HCT116 (cell line): ENCODE measurements around the gene RPL28. TPM values are rescaled to one million over a fixed set of nuclear protein-coding genes. Genes with fewer than 3 reads are reported as not detected.

Source experiments
- ATAC-seq: fragments of 200-7000 bp; cut with Tn5 transposase; 2 replicates; pipeline ENCODE4 v1.9.1; 2020; ENCODE audit warnings: mild to moderate bottlenecking, moderate library complexity
- BruUV-seq: library from RNA; stranded (reverse); fragments of 400-500 nt; replicated peaks from 2 replicates; lab custom pipeline; 2021; lab: Mats Ljungman, UMichigan
- CTCF ChIA-PET: fragments of 300-600 bp; sonication (Branson Sonifier 250); formaldehyde crosslinking; loops from one replicate; lab custom pipeline; 2021; ENCODE audit warnings: antibody characterized with exemption; lab: Charles Lee
- POLR2A ChIA-PET: fragments of 300-600, 350-600 bp; sonication (Branson Sonifier 250); formaldehyde crosslinking; loops from one replicate; lab custom pipeline; 2021; ENCODE audit warnings: antibody characterized with exemption; lab: Charles Lee
- RAD21 ChIA-PET, 2 experiments: fragments of 300-600 bp; sonication (Branson Sonifier 250); formaldehyde crosslinking; loops; one replicate each; lab custom pipeline; 2023; ENCODE audit warnings: low total read pairs in 2 of 2; ENCODE audit not compliant: uncharacterized antibody in 2 of 2, unreplicated experiment in 2 of 2, low non-redundant PET in 1 of 2; lab: Charles Lee
- DNase-seq: peaks from one replicate; pipeline ENCODE4 v3.0.0-alpha.2; 2010; ENCODE audit warnings: low read depth, low spot score
- H2AFZ ChIP-seq: fragments of 200-600 bp; shearing (Covaris generic), sonication (generic); 2 replicates; pipeline ENCODE4 v1.6.1; 2017; ENCODE audit warnings: low read depth, mixed run types, mixed read lengths, antibody characterized with exemption, low read length; ENCODE audit not compliant: poor library complexity, severe bottlenecking
- H3K27ac ChIP-seq: 2 replicates; pipeline ENCODE4 v1.5.1; 2012; ENCODE audit warnings: low read depth, low read length
- H3K27me3 ChIP-seq: fragments of 200-600 bp; sonication (generic); 2 replicates; pipeline ENCODE4 v1.6.1; 2016; ENCODE audit warnings: mixed run types, low read length, mixed read lengths; ENCODE audit not compliant: insufficient read depth
- H3K36me3 ChIP-seq, 2 experiments: fragments of 200-500 bp in 1 of 2; fragments of 200-600 bp in 1 of 2; sonication (Bioruptor generic) in 1 of 2; sonication (generic) in 1 of 2; 2 replicates each; pipeline versions ENCODE4 v1.5.1 to v1.6.1; 2014 to 2016; ENCODE audit warnings: low read length in 2 of 2, inconsistent platforms in 1 of 2, mixed read lengths in 1 of 2, mixed run types in 1 of 2; ENCODE audit not compliant: insufficient read depth in 2 of 2, control insufficient read depth in 1 of 2
- H3K4me1 ChIP-seq, 2 experiments: fragments of 200-600 bp in 1 of 2; sonication (generic) in 1 of 2; 2 replicates each; pipeline versions ENCODE4 v1.5.1 to v1.6.1; 2012 to 2017; ENCODE audit warnings: low read length in 2 of 2, inconsistent platforms in 1 of 2, mild to moderate bottlenecking in 1 of 2, mixed read lengths in 1 of 2, mixed run types in 1 of 2, moderate library complexity in 1 of 2; ENCODE audit not compliant: insufficient read depth in 2 of 2, control insufficient read depth in 1 of 2
- H3K4me2 ChIP-seq: fragments of 200-600 bp; sonication (generic); 2 replicates; pipeline ENCODE4 v1.6.1; 2017; ENCODE audit warnings: mixed run types, low read length, mixed read lengths
- H3K4me3 ChIP-seq, 2 experiments: fragments of 200-600 bp in 1 of 2; sonication (generic) in 1 of 2; replicated peaks in 1 of 2; 2 replicates each; pipeline ENCODE4 v1.5.1; 2011 to 2016; ENCODE audit warnings: low read length in 2 of 2, control low read depth in 1 of 2, low read depth in 1 of 2, mild to moderate bottlenecking in 1 of 2, mixed read lengths in 1 of 2, mixed run types in 1 of 2
- H3K79me2 ChIP-seq: fragments of 200-600 bp; sonication (generic); 2 replicates; pipeline ENCODE4 v1.6.1; 2017; ENCODE audit warnings: mild to moderate bottlenecking, mixed run types, low read length, moderate library complexity, mixed read lengths; ENCODE audit not compliant: insufficient read depth
- H3K9ac ChIP-seq: fragments of 200-600 bp; sonication (generic); 2 replicates; pipeline ENCODE4 v1.6.1; 2016; ENCODE audit warnings: low read length, mixed read lengths
- H3K9me2 ChIP-seq: fragments of 200-600 bp; sonication (generic), shearing (Covaris generic); 2 replicates; pipeline ENCODE4 v1.6.1; 2017; ENCODE audit warnings: mixed run types, mild to moderate bottlenecking, moderate library complexity; ENCODE audit not compliant: insufficient read depth
- H3K9me3 ChIP-seq, 2 experiments: fragments of 200-500 bp in 1 of 2; fragments of 200-600 bp in 1 of 2; sonication (Bioruptor generic) in 1 of 2; sonication (generic) in 1 of 2; 2 replicates each; pipeline ENCODE4 v1.6.1; 2014 to 2017; ENCODE audit warnings: low read length in 2 of 2, mixed read lengths in 2 of 2, inconsistent platforms in 1 of 2, low read depth in 1 of 2, mild to moderate bottlenecking in 1 of 2, mixed run types in 1 of 2, moderate library complexity in 1 of 2; ENCODE audit not compliant: control insufficient read depth in 1 of 2, insufficient read depth in 1 of 2
- H4K20me1 ChIP-seq: fragments of 200-600 bp; sonication (generic), shearing (Covaris generic); 2 replicates; pipeline ENCODE4 v1.6.1; 2017; ENCODE audit warnings: mixed run types, mild to moderate bottlenecking, moderate library complexity; ENCODE audit not compliant: insufficient read depth
- CBX3 ChIP-seq: IDR thresholded peaks from 2 replicates; pipeline ENCODE4 v1.6.1; 2012; ENCODE audit warnings: low read depth
- CEBPB ChIP-seq: IDR thresholded peaks from 2 replicates; pipeline ENCODE4 v1.6.1; 2012; ENCODE audit warnings: low read depth
- EGR1 ChIP-seq: IDR thresholded peaks from 2 replicates; pipeline ENCODE4 v1.6.1; 2012; ENCODE audit warnings: low read depth
- JUND ChIP-seq: IDR thresholded peaks from 2 replicates; pipeline ENCODE4 v1.6.1; 2012
- POLR2A ChIP-seq: IDR thresholded peaks from 2 replicates; pipeline ENCODE4 v1.7.0; 2011; ENCODE audit warnings: borderline replicate concordance; ENCODE audit not compliant: insufficient read depth, insufficient read length; ENCODE audit errors: extremely low read depth
- POLR2AphosphoS5 ChIP-seq: IDR thresholded peaks from 2 replicates; pipeline ENCODE4 v1.6.1; 2011; ENCODE audit warnings: mild to moderate bottlenecking, low read depth, low read length, moderate library complexity
- REST ChIP-seq: IDR thresholded peaks from 2 replicates; pipeline ENCODE4 v1.6.1; 2012; ENCODE audit warnings: low read depth
- ZNF274 ChIP-seq: fragments of 200-500 bp; sonication (Bioruptor generic); IDR thresholded peaks from 2 replicates; pipeline ENCODE4 v1.6.1; 2014; ENCODE audit warnings: mild to moderate bottlenecking, low read depth, low read length, inconsistent platforms
- intact Hi-C: fragments of 100-400 bp; cut with micrococcal nuclease; formaldehyde crosslinking; loops from 2 replicates; pipeline ENCODE4 v1.10.0; 2022
- total RNA-seq: library from RNA; stranded (reverse); gene quantifications from one replicate; pipeline ENCODE4 v1.2.1, GENCODE V29; 2021; ENCODE audit not compliant: unreplicated experiment

RPL28 gene
- total RNA-seq, 1 experiment from 2014 or later, result 3,050 TPM

GRCh38 chr19:55373306-55373992, 12.3 kb upstream of the RPL28 start:
- H2AFZ ChIP-seq, result no peak overlapping the region
- no peaks in the 10 kb centered on the region for H3K36me3 ChIP-seq
- no TSS peak for BruUV-seq
- no peaks in the 10 kb centered on the region for H3K27me3 ChIP-seq
- ChIA-PET CTCF (no interaction called here), POLR2A (interaction anchor here (1.0 kb wide), 1 partner anchor 11 kb away, joined by 5 read pairs; the partner anchor contains the start of gene TMEM238), RAD21 (no interaction called here)
- intact Hi-C loops, result no loop called here
- H3K27ac ChIP-seq, result no peak overlapping the region; the same call in 1 of the 2 replicates
- H3K9me3 ChIP-seq, result no peaks in the 10 kb centered on the region
- H3K9me2 ChIP-seq, result no peaks in the 10 kb centered on the region
- peaks cover 25 to 60% of the 10 kb centered on the region in 2 experiments; a peak in 3 of 4 replicates for H3K4me1 ChIP-seq
- peak overlapping the region; percentile 46; the same call in 1 of the 2 replicates for H3K4me2 ChIP-seq
- ATAC-seq (peak; percentile 2; the same call in 1 of the 2 replicates), DNase-seq (no peak)
- no peak overlapping the region for H3K9ac ChIP-seq
- no peaks in the 10 kb centered on the region for H3K79me2 ChIP-seq
- no peaks in the 10 kb centered on the region for H4K20me1 ChIP-seq
- H3K4me3 ChIP-seq, result no peak overlapping the region
- TF ChIP-seq REST (no peak), JUND (no peak), POLR2A (no peak), ZNF274 (no peak), CEBPB (no peak), EGR1 (no peak), POLR2AphosphoS5 (no peak), CBX3 (no peak)
- TF ChIP-seq, all 23 proteins: peak for 0
